Keratinocyte (primary cell): ENCODE results near the gene CLDN9.
"Not testable (repeated sequence)": the region's sequence is repeated elsewhere in the genome, so short reads cannot be mapped to it uniquely, and the experiment has no call there.

Experiments
- CTCF ChIP-seq, 3 experiments: IDR thresholded peaks in 1 of 3; conservative IDR thresholded peaks in 1 of 3; optimal IDR thresholded peaks in 1 of 3; 2 replicates in 2 of 3; 3 replicates in 1 of 3; pipeline versions ENCODE3 to v1.5.1; 2011; ENCODE audit warnings: low read length in 3 of 3, mild to moderate bottlenecking in 3 of 3, moderate library complexity in 2 of 3, control low read depth in 1 of 3, inconsistent platforms in 1 of 3; ENCODE audit not compliant: insufficient read depth in 2 of 3; ENCODE audit errors: extremely low read depth in 1 of 3
- EZH2 ChIP-seq: IDR thresholded peaks from one replicate; pipeline ENCODE4 v1.6.1; 2012; ENCODE audit warnings: inconsistent platforms, mild to moderate bottlenecking, low read length, moderate library complexity

- TF ChIP-seq CTCF (optimal IDR thresholded peaks at IDR 0.05 in 1 of 3, IDR thresholded peaks at IDR 0.05 in 1 of 3, conservative IDR thresholded peaks at IDR 0.05 in 1 of 3; ENCODE audit: extremely low read depth in 1 of 3, insufficient read depth in 2 of 3, low read length in 3 of 3); EZH2: not testable (repeated sequence)
Observed at GRCh38 chr16:3055734-3056115, 43.0 kb downstream of the CLDN9 start.
